Epidermal melanocyte (primary cell): Measurements from ENCODE around the gene BRMS1L.
A peak's percentile ranks its signal among the peaks of the same experiment; 100 is the strongest.
"Not testable (repeated sequence)": the region's sequence is repeated elsewhere in the genome, so short reads cannot be mapped to it uniquely, and the experiment has no call there.

Source experiments
- DNase-seq: peaks from one replicate; pipeline ENCODE4 v3.0.0; 2011; ENCODE audit warnings: low spot score; ENCODE audit not compliant: insufficient read length

The BRMS1L gene

GRCh38 chr14:35821564-35822411, 4.3 kb upstream of the BRMS1L start:
- peak; percentile 42 for DNase-seq

- DNase-seq = no peak
Measured at GRCh38 chr14:35822501-35822900, 3.6 kb upstream of the BRMS1L start.

- not testable (repeated sequence) for DNase-seq
Measured at GRCh38 chr14:35824446-35825165, 1.5 kb upstream of the BRMS1L start.

- no peak for DNase-seq
Measured at GRCh38 chr14:35825968-35826217, 245 bp upstream of the BRMS1L start.

- no peak for DNase-seq
Measured at GRCh38 chr14:35826952-35827416, 846 bp downstream of the BRMS1L start.

GRCh38 chr14:35827678-35828472, 1.7 kb downstream of the BRMS1L start:
- no peak for DNase-seq

GRCh38 chr14:35829449-35829848, 3.3 kb downstream of the BRMS1L start:
- DNase-seq = no peak

- DNase-seq = no peak
Measured at GRCh38 chr14:35835208-35835982, 9.3 kb downstream of the BRMS1L start.

- DNase-seq = not testable (repeated sequence)
Measured at GRCh38 chr14:35841704-35842103, 15.6 kb downstream of the BRMS1L start.

- DNase-seq = not testable (repeated sequence)
Measured at GRCh38 chr14:35842245-35842644, 16.1 kb downstream of the BRMS1L start.

- DNase-seq = no peak
Measured at GRCh38 chr14:35844494-35844893, 18.4 kb downstream of the BRMS1L start.

- DNase-seq = no peak
Measured at GRCh38 chr14:35847636-35848035, 21.5 kb downstream of the BRMS1L start.

- DNase-seq = no peak
Measured at GRCh38 chr14:35849122-35849521, 23.0 kb downstream of the BRMS1L start.

GRCh38 chr14:35851823-35852222, 25.7 kb downstream of the BRMS1L start:
- DNase-seq = no peak

- DNase-seq = no peak
Measured at GRCh38 chr14:35853225-35853624, 27.1 kb downstream of the BRMS1L start.

GRCh38 chr14:35854696-35855270, 28.6 kb downstream of the BRMS1L start:
- no peak for DNase-seq

- no peak for DNase-seq
Measured at GRCh38 chr14:35855876-35856481, 29.8 kb downstream of the BRMS1L start.

- DNase-seq = no peak
Measured at GRCh38 chr14:35858521-35859209, 32.5 kb downstream of the BRMS1L start.

GRCh38 chr14:35861204-35861868, 35.2 kb downstream of the BRMS1L start:
- no peak for DNase-seq
